ENCODE data around the gene NAPB.

Gene NAPB

DNA sequence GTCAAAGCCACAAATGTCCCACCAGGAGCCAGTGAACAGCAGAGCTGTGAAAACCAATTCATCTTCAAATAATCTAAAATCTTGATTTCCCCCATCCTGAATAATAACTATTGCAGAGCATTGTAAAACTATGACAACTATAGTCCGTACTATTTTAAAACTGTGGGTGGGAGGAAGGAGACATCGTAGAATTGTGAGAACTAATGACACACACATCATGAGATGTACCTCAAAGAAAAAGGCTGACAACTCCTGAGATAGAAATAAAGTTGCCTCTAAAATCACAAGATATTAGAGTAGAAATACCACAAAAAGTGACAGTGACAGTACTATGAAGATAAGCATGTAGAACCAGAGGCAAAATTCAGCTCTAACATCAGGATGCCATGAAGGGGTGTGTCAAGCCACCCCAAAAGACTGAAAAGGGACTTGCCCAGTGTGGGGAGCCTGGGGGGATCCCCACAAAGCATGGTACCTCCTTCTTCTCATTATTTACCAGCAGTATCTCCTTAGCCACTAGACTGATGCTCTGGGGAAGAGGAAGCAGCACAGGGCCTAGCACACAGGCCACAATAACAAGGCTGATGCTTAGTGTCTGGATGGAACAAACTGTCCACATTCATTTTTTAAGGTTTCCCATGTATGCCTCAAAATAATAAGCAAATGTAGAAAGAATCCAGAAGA, 13.4 kb downstream of the NAPB start:
- DNase-seq (ENCODE audit: low read depth in 2 of 3, low spot score in 2 of 3): no peak

DNA sequence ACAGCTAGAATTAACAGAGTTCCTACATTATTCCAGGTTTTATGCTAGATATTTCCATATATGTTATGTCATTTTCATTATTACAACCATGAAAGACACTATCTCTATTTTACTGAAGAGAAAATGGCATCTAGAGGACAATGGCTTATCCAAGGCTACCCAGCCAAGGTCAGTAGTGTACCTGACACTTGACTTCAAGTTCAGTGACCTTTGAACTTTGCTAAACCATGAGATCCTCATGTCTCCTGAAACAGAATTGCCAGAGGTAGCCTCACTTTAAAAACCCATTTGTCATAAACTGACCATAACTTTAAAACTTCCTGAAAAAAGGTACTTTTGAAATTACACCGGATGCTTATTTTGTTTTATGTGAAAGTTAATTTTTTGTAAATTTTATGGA, 14.4 kb downstream of the NAPB start:
- DNase-seq (ENCODE audit: low read depth in 2 of 3, low spot score in 2 of 3): no peak

DNA sequence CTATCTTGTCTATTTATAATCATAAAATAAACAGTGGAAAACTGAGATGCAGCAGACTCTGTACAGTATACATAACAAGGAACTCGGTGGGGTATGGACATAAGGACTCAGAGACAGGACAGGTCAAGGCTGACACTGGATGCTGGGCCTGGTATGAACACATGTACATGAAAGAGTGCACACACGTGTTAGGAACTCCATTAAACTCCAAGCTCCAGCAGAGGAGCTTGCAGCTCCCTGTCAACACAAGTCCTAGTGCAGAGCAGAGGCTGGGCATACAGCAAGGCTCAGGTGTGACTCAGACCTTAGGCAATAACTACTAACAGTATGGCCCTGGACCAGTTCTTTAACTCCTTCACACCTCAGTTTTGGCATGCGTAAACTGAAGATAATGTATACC, 17.1 kb downstream of the NAPB start:
- no peak for DNase-seq (ENCODE audit: low read depth in 2 of 3, low spot score in 2 of 3)

DNA sequence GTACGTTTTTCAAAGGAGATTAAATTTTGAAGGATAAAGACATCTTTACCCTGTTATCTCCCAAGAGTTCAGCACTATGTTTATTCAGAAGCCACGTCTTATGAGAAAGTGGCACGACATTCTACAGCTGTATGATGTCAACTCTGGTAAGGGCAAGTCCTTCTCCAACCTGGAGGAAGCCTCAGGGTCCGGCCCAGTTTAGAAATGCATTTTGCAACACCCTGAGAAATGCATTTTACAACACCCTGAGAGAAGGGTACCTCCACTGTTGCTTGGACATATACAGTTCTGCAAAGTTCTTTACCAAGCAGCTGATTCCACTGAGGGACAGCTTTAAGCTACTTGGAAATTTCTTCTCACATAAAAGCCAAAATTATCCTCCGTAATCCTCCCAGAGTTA, 17.5 kb downstream of the NAPB start:
- DNase-seq (ENCODE audit: low read depth in 2 of 3, low spot score in 2 of 3): no peak

DNA sequence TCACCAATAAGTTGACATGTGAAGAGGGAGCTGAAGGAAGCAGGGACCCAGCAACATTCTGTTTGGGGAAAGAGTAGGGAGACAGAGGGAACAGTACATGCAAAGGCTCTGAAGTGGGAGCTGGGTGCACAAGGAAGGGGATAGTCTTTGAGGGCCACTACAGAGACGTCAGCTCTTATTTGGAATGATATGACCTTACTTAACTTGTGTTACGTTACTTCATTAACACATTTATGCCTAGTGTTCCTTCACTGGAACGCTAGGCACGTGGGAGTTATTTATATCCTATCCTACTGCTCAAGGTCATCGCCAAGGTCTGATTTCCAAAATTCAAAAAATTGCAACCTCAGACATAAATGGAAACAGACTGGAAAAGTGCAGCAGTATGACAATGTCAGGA, 20.2 kb downstream of the NAPB start:
- no peak for DNase-seq (ENCODE audit: low read depth in 2 of 3, low spot score in 2 of 3)

DNA sequence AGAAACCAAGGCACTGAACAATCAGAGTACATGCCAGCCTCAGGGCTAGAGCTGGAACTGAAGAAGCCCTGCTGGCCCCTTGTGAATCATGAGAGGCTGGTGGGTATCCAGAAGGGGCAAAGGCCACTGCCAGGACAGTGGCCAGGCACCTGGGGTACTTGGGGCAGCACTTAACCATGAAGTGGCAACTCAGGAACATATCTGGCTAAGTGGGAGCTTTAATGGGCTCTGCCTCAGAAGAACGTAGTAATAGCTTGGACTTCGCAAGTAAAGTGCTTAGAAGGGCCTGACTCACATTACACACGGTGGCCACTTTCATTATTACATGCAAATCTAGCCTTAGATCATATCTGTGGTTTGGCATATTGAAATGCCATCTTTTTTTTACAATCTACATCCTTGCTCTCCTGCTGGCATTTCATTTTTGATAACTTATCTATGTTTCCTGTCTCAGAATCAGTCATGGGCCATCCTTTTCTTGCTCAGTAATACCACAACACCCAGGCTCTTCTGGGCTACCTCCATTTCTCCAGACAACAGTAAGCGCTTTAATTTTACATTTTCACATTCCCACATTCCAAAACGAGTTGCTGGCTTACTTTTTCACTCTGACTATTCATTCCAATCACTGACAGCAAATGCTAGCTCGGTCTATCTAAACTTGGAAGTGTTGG, 21.6 kb downstream of the NAPB start:
- no peak for DNase-seq (ENCODE audit: low read depth in 2 of 3, low spot score in 2 of 3)

DNA sequence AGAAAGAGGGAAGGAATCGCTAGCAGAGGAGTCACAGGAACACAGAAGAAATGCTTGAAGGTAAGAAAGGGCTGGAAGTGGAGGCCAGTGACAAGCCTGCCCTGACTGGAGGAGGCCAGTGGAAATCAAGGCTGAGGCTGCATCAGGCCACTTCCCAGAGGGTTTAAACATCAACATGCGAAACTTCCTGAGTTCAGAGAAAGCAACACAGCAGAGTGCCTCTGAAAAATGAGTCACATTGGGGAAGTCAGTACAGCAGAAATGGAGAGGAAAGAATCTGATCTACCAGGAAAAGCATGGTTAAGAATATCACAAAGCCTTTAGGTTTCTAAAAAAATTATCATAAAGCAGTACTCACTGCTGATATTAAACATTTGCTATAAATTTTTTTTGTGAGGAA, 23.3 kb downstream of the NAPB start:
- DNase-seq (ENCODE audit: low read depth in 2 of 3, low spot score in 2 of 3): no peak

DNA sequence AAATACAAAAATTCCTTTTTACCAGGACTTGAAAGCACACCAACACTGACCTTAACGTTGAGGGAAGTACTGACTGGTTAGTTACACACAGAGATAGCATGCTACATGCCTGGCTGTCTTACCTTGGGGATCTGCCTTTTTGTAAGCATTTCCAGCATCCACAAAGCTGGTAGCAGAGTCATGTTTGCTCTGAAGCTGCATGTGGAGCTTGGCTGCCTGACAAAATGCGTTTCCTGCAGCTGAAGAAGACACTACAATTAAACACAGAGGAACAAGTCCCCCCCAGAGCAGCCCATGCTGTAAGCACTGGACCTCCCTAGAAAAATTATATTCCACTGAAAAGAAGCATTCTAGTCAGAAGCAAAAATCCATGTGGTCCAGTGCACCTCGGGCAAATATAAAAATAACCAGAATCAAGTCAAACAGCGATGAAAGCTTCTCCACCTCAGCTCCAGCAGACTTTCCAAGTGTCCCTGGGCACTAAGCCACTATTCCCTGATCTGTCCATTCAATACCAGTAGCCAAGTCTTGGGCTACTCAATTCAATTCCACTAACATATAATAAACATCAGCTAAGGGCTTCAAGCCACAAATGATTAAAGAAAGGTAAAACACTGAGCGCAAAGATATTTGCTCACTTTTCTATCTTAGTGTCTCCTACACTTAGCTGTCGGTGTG, 24.2 kb downstream of the NAPB start:
- no peak for DNase-seq (ENCODE audit: low read depth in 2 of 3, low spot score in 2 of 3)

DNA sequence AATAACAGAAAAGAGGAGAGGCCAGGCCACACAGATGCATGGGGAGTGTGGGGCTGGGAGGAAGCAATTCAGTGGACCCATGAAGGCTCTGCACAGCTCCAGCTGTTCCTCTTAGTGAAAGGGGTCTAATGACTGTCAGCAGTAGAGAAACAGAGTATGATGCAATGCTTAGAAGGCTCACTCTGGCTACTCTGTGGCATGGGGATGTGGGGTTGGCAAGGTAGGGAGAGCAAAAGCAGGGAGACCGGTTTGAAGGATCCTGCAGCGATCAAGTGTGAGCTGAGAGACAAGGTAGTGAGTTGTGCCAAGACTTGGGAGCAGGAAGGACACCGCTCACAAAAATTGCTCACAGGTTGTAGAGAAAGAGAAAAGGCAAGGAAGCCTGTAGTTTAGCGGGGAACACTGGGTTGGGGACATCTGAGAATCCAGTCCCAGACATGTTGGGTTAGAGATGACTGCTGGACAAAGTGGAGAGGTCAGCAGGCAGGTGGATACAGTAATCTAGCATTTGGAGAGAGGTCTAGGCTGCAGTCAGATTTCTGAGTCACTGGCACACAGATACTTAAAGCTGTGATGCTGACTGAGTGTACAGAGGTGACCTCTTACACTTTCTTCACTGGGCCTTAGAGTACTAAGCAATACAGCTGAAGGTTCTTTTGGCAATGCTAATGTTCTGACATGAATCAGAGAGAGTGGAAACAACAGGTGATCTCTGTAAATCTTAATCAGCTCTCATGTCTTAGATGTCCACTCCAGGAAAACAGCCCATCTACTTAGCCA, 27.1 kb downstream of the NAPB start:
- no peak for DNase-seq (ENCODE audit: low read depth in 2 of 3, low spot score in 2 of 3)

DNA sequence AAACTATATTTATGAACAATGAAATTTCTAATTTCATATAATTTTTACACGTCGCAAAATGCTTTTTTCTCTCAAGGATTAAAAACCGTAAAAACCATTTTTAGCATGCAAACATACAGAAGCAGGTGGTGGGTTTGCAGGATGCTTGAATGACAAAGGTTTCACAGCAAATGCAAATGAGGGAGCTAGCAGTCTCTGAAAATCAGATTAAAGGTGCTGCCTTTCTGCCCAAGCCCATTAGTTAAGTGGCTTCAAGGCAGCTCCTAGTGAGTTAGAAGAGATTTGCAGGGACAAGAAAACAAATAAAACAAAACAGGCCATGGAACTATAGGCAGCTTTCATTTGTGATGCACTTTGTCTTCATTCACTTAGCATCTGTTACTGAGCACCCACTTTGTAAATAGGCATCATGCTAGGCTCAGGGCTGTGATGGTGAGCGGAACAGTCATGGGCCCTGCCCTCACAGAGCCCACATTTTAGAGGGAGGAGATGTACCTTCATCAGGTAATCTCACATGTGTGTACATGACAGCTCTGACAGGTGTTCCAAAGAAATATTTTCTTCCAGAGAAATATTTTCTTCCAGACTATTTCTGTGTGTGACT, 29.5 kb downstream of the NAPB start:
- DNase-seq (ENCODE audit: low read depth in 2 of 3, low spot score in 2 of 3): no peak

DNA sequence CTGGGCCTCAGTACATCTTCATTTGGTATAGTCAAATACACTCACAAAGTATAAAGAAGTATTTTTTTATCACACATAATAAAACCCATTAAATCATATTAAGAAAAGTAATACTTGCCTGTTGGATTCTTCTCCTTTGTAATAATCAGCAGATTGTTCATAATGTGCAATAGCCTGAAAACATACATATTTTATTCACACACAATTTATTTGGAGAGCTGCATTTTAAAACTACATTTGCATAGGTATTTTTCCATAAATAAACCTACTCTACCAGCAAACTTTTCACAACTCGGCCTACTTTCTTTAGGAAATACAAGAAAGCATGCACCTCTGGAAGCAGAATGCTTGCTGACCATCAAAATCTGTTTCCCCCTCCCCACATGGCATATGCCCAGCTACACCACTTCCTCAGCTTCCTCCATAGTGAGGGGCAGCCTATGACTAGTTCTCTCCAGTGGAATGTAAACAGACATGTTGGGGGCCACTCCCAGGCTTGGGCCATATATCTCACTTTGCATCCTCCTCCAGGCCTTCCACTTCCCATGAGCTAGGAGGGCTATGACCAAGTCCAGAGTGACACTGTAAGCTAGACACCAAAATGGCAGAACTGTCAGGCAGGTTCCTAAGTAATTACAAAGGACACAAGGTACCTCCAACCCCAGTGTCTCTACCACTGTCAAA, 31.1 kb downstream of the NAPB start:
- no peak for DNase-seq (ENCODE audit: low read depth in 2 of 3, low spot score in 2 of 3)

DNA sequence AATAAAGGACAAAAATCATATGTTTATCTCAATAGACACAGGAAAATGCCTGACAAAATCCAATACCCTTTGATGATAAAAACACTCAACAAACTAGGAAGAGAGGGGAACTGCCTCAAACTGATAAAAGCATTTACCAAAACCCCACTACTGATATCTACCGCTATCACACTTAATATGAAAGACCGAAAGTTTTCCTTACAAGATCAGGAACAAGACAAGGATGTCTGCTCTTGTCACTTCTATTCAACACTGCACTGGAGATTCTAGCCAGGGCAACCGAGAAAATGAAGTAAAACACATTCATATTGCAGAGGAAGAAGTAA, 34.2 kb downstream of the NAPB start:
- no peak for DNase-seq (ENCODE audit: low read depth in 2 of 3, low spot score in 2 of 3)

DNA sequence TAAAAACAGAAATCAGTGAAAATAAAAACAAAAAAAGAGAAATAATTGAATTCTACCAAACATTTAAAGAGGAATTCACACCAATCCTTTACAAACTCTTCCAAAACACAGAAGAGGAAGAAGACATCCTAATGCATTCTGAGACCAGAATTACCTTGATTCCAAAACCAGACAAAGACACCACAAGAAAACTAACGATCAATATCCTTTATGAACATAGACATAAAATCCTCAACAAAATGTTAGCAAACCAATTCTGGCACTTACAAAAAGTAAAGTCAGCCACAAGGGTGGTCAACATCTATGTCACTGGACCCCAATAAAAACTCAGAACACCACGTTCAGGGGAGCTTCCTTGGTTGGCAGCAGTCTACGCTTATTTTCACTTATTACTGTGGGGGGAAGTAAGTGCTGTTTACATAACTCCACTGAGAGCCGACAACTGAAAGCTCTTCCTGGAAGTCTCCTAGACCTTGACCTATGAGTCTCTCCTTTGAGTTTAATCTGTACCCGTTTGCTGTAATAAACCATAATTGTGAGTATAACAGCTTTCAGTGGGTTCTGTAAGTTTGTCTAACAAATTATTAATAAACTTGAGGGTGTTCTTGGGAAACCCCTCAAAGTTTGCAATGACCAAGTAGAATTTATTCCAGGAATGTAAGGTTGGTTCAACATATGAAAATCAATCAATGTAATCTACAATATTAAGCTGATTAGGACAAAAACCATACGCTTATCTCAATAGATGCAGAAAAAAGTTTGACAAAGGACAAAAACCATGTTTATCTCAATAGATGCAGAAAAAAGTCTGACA, 34.8 kb downstream of the NAPB start:
- DNase-seq (ENCODE audit: low read depth in 2 of 3, low spot score in 2 of 3): no peak

DNA sequence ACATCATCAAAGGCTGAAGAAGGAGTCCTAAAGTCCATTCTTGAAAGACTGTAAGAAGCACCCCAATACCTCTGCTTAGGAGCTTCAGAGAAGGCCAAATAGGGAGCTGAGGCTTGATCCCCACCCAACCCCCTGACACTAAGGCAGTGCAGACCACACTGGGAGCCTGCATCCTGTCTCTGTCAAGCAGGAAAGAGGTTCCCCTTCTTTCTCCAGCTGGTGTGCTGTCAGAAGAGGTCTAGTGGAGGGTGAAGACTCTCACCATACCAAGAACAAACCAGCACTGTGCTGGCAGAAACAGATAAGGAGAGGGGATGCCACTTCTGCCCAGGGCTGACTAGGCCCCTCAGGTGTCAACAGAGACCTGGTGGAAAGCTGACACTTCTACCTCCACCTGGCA, 39.4 kb downstream of the NAPB start:
- no peak for DNase-seq (ENCODE audit: low read depth in 2 of 3, low spot score in 2 of 3)

DNA sequence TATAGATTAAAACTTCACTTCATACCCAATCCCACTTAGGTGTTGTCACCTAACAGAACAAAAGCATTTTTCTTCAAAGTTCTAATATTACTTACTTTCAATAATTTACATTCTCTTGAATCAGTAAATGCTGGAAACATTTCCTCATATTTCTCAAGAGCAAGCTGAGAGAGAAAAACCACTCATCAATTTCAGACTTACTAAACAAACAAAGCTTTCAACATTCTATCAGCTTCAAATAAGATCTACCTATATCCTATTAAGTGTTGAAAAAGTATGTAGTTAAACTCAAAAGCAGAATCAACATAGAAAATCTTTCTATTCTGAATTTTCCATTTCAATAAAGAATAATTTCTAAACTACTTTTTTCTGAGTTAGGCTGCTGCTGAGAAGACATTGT, 41.5 kb downstream of the NAPB start:
- no peak for DNase-seq (ENCODE audit: low read depth in 2 of 3, low spot score in 2 of 3)

DNA sequence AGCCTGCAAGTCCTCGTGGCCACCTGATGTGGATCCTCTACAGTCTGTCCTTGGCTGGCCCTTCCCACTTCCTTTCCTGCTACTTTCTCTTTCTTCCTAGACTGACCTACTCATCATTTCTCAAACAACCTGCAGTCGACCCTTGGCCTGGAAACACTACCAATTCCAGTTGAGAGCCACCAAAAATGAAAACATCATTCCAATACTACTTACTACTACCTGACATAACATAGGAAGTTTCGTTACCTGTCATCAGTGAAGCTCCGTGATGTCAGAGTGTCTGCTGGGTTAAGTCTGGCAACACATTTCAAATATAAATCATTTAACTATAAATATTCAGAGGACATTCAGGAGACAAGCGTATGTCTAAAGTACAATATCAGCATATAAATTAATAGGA, 45.5 kb downstream of the NAPB start:
- DNase-seq (ENCODE audit: low read depth in 2 of 3, low spot score in 2 of 3): no peak

DNA sequence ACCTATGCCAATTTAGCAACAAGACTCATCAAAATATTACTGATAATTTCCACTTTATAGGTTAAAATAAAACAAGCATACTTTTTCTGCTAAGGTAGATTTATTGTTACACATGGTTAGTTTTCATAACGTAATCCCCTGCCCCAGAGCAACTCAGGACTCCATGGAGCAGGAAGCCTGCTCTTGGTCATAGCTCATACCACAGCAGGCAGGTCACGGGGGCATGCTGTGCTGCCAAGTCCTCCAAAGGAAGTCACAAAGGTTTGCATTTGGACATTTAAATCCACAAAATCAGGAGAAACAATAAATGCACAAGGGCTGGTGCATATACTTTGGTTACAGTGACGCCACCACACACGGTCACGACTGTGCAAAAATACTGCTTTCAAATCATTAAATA, 46.8 kb downstream of the NAPB start:
- no peak for DNase-seq (ENCODE audit: low read depth in 2 of 3, low spot score in 2 of 3)

DNA sequence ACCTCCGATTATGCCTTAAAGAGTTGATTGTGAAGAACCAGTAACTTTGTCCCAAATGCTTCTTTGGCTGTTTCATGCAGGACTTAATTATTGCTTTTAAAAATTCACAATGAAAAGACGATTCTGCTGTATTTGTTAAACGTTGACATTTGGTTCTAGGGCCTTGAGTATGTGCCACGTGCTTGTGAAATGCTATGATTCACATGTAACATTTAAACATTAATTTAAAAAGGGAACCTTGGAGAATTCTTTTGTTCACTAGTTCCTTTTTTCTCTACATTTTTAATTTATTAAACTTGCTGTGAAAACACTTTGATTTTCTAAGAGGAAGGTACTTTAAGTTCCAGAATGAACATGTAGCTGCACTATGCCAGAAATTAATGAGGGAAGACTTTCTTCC, 49.8 kb downstream of the NAPB start:
- DNase-seq (ENCODE audit: low read depth in 2 of 3, low spot score in 2 of 3): no peak

DNA sequence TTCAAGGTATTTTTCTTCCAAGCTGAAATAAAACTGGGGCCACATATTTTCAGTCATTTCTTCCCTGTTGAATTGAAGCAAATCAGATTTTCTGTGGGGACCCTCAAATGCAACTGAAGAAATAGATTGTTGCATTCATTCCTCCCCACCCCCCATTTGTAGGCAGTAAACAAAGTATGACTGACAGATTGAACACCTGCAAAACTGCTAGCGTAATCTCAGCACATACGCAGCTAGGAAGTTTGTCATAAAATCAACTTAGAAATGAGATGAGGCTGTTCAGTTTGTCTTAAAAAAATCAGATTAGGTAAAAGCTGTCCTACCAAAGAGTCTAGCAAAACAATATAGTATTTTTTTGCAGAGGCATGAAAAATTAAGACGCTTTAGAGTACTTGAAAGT, 50.4 kb downstream of the NAPB start:
- DNase-seq (ENCODE audit: low read depth in 2 of 3, low spot score in 2 of 3): no peak

DNA sequence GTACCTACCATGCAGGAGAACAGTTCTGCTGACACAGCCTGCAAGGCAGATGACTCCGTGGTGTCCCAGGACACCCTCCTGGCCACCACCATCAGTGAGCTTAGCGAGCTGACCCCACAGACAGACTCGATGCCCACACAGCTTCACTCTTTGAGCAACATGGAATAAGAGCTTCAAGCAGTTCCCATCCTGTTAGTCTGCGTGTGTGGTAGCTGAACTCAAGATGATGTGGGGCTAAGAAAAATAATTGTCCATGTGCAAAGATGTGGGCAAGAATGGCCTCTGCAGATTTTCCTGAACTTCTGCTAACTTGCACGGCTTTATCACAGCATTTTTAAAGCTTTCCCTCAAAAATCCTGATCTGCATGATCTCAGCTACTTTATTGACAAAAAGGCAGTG, 51.0 kb downstream of the NAPB start:
- no peak for DNase-seq (ENCODE audit: low read depth in 2 of 3, low spot score in 2 of 3)

Measured in activated CD8-positive, alpha-beta memory T cell treated with anti-CD3 and anti-CD28 coated beads for 48 hours (primary cell).